Measurements from ENCODE around the gene CERS2. TPM values are rescaled to one million over a fixed set of nuclear protein-coding genes. Genes with fewer than 3 reads are reported as not detected.

The CERS2 gene
- total RNA-seq, 1 donor from 2014 or later, result 55.9 TPM

Other genes with a start within 250 kb of the CERS2 start
- gene CTSS, start 209.1 kb downstream of the CERS2 start, total RNA-seq (ENCODE audit: insufficient read depth, low replicate concordance), result 64.5 TPM
- gene CTSK, start 166.6 kb downstream of the CERS2 start, total RNA-seq (ENCODE audit: insufficient read depth, low replicate concordance), result 7.0 TPM
- 35.4 TPM for gene ARNT, start 98.2 kb downstream of the CERS2 start, total RNA-seq (ENCODE audit: insufficient read depth, low replicate concordance)
- gene CTXND2, start 87.7 kb downstream of the CERS2 start, total RNA-seq (ENCODE audit: insufficient read depth, low replicate concordance), result not detected
- 38.8 TPM for gene SETDB1, start 48.5 kb downstream of the CERS2 start, total RNA-seq (ENCODE audit: insufficient read depth, low replicate concordance)
- not detected for gene ANXA9, start 7.5 kb upstream of the CERS2 start, total RNA-seq (ENCODE audit: insufficient read depth, low replicate concordance)
- 13.5 TPM for gene MINDY1, start 32.1 kb upstream of the CERS2 start, total RNA-seq (ENCODE audit: insufficient read depth, low replicate concordance)
- gene PRUNE1, start 33.6 kb upstream of the CERS2 start, total RNA-seq (ENCODE audit: insufficient read depth, low replicate concordance), result 22.6 TPM
- 13.7 TPM for gene BNIPL, start 61.8 kb upstream of the CERS2 start, total RNA-seq (ENCODE audit: insufficient read depth, low replicate concordance)
- 2.4 TPM for gene C1orf56, start 72.9 kb upstream of the CERS2 start, total RNA-seq (ENCODE audit: insufficient read depth, low replicate concordance)
- gene CDC42SE1, start 84.8 kb upstream of the CERS2 start, total RNA-seq (ENCODE audit: insufficient read depth, low replicate concordance), result 33.5 TPM
- gene MLLT11, start 85.6 kb upstream of the CERS2 start, total RNA-seq (ENCODE audit: insufficient read depth, low replicate concordance), result 4.1 TPM
- gene GABPB2, start 95.9 kb upstream of the CERS2 start, total RNA-seq (ENCODE audit: insufficient read depth, low replicate concordance), result 11.1 TPM
- gene SEMA6C, start 171.8 kb upstream of the CERS2 start, total RNA-seq (ENCODE audit: insufficient read depth, low replicate concordance), result 4.8 TPM
- gene TNFAIP8L2, start 181.8 kb upstream of the CERS2 start, total RNA-seq (ENCODE audit: insufficient read depth, low replicate concordance), result 2.2 TPM
- 4.8 TPM for gene LYSMD1, start 191.1 kb upstream of the CERS2 start, total RNA-seq (ENCODE audit: insufficient read depth, low replicate concordance)
- 10.1 TPM for gene SCNM1, start 191.3 kb upstream of the CERS2 start, total RNA-seq (ENCODE audit: insufficient read depth, low replicate concordance)
- gene TMOD4, start 201.1 kb upstream of the CERS2 start, total RNA-seq (ENCODE audit: insufficient read depth, low replicate concordance), result not detected
- 61.4 TPM for gene VPS72, start 215.4 kb upstream of the CERS2 start, total RNA-seq (ENCODE audit: insufficient read depth, low replicate concordance)
- gene PIP5K1A, start 223.7 kb upstream of the CERS2 start, total RNA-seq (ENCODE audit: insufficient read depth, low replicate concordance), result 61.9 TPM

Data from umbilical cord (tissue), 1 donor.